ENCODE data around the gene ADAMTSL5. TPM values are rescaled to one million over a fixed set of nuclear protein-coding genes. Genes with fewer than 3 reads are reported as not detected.

ADAMTSL5 gene
- total and polyA plus RNA-seq, 9 of the 15 experiments (the other 6 are each of a cell fraction or from before 2014, with no cell fraction given), result 1.0 to 11.6 (median 4.1) TPM

DNA sequence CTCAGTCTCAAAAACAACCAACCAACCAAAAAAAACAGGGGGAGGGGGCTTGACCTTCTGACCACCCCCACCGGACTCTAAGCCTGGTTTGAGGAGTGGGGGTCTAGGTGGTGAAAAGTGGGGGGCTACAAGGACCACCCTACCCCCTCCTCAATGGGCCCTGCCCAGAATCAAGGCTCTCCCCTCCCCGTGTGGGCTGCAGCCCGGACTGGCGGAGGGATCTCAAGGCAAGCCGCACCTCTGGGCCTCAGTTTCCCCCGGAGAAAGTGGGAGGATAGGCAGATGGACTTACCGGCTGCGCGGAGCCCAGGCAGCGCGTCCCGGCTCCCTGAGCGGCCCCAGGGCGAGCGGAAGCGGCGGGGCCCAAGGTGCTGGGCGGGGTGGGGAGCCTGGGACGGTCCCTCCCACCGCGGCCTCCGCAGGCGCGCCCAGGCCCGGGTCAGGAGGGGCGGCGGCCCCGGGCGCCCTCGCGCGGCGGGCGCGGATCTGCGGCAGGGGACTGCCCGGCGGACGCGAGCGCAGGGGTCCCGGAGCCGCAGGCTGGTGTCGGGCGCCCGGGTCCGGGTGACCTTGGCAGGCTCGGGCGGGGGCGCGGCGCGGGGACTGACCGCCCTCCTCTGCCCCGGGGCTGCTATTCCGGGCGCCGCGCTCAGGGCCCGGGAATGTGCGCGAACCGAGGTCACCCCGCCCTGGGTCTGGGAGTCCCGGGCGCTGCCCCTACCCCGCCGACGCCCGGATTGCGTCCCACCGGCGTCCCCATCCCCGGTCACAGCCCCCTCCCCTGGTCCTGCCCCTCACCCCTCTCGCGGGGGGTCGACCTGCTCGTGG lies at the start of gene ADAMTSL5 (continued):
- TF ChIP-seq, protein P1, sequence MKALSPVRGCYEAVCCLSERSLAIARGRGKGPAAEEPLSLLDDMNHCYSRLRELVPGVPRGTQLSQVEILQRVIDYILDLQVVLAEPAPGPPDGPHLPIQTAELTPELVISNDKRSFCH (CRISPR knock-in tag; IDR thresholded peaks at IDR 0.05), result no peak
- TF ChIP-seq, protein P1 (tag; IDR thresholded peaks at IDR 0.05), result peak; percentile 35; the same call in 1 of the 2 replicates
- TF ChIP-seq NR4A1 (CRISPR knock-in tag; IDR thresholded peaks at IDR 0.05) (no peak), NR4A1 (tag; IDR thresholded peaks at IDR 0.05) (0 out of 2 replicates have a peak, but pooled peaks have one; percentile 31), CREBBP (IDR thresholded peaks at IDR 0.05; ENCODE audit: low read depth, low read length) (no peak), POLR2AphosphoS2 (IDR thresholded peaks at IDR 0.05; ENCODE audit: low read length) (no peak), HNRNPH1 (optimal IDR thresholded peaks at IDR 0.05; ENCODE audit: low read depth, low read length) (no peak), ERF (CRISPR knock-in tag; IDR thresholded peaks at IDR 0.05) (0 out of 2 replicates have a peak, but pooled peaks have one; percentile 68), TGIF2 (CRISPR knock-in tag; IDR thresholded peaks at IDR 0.05) (no peak), PHB (CRISPR knock-in tag; IDR thresholded peaks at IDR 0.05) (no peak), RBM25 (IDR thresholded peaks at IDR 0.05; ENCODE audit: low read depth, low read length, severe bottlenecking) (peak; percentile 88), BACH1 (tag; IDR thresholded peaks at IDR 0.05) (no peak), FOXA1 (IDR thresholded peaks at IDR 0.05; ENCODE audit: borderline replicate concordance) (no peak), NCOR1 (IDR thresholded peaks at IDR 0.05) (no peak), KLF1 (tag; IDR thresholded peaks at IDR 0.05) (peak; percentile 53; the same call in 1 of the 2 replicates), NRF1 (conservative IDR thresholded peaks at IDR 0.05 in 1 of 2, IDR thresholded peaks at IDR 0.05 in 1 of 2) (peak; percentile 61 to 72; a peak in 3 of 4 replicates), POU5F1 (IDR thresholded peaks at IDR 0.05; ENCODE audit: borderline replicate concordance, low read depth, low read length, partially characterized antibody) (no peak), ELF2 (CRISPR knock-in tag; IDR thresholded peaks at IDR 0.05) (no peak), C11orf30 (IDR thresholded peaks at IDR 0.05; ENCODE audit: low read depth) (no peak), SRSF9 (IDR thresholded peaks at IDR 0.05; ENCODE audit: borderline replicate concordance, low read depth, low read length) (no peak), CEBPB (tag; IDR thresholded peaks at IDR 0.05) (no peak)
- TF ChIP-seq, protein P2, sequence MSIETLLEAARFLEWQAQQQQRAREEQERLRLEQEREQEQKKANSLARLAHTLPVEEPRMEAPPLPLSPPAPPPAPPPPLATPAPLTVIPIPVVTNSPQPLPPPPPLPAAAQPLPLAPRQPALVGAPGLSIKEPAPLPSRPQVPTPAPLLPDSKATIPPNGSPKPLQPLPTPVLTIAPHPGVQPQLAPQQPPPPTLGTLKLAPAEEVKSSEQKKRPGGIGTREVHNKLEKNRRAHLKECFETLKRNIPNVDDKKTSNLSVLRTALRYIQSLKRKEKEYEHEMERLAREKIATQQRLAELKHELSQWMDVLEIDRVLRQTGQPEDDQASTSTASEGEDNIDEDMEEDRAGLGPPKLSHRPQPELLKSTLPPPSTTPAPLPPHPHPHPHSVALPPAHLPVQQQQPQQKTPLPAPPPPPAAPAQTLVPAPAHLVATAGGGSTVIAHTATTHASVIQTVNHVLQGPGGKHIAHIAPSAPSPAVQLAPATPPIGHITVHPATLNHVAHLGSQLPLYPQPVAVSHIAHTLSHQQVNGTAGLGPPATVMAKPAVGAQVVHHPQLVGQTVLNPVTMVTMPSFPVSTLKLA (conservative IDR thresholded peaks at IDR 0.05), result peak in 1 of 2 experiments; percentile 49; a peak in 2 of 4 replicates
- TF ChIP-seq, protein P3, sequence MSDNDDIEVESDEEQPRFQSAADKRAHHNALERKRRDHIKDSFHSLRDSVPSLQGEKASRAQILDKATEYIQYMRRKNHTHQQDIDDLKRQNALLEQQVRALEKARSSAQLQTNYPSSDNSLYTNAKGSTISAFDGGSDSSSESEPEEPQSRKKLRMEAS (CRISPR knock-in tag; IDR thresholded peaks at IDR 0.05), result peak; percentile 55
- TF ChIP-seq, protein P4, sequence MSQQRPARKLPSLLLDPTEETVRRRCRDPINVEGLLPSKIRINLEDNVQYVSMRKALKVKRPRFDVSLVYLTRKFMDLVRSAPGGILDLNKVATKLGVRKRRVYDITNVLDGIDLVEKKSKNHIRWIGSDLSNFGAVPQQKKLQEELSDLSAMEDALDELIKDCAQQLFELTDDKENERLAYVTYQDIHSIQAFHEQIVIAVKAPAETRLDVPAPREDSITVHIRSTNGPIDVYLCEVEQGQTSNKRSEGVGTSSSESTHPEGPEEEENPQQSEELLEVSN (IDR thresholded peaks at IDR 0.05; ENCODE audit: borderline replicate concordance in 1 of 2, extremely low read depth in 1 of 2, insufficient read depth in 1 of 2, insufficient read length in 1 of 2, low read depth in 1 of 2, low read length in 1 of 2, poor library complexity in 1 of 2, severe bottlenecking in 1 of 2), result peak; percentile 29 to 55
- TF ChIP-seq, protein P5, sequence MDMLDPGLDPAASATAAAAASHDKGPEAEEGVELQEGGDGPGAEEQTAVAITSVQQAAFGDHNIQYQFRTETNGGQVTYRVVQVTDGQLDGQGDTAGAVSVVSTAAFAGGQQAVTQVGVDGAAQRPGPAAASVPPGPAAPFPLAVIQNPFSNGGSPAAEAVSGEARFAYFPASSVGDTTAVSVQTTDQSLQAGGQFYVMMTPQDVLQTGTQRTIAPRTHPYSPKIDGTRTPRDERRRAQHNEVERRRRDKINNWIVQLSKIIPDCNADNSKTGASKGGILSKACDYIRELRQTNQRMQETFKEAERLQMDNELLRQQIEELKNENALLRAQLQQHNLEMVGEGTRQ (CRISPR knock-in tag; IDR thresholded peaks at IDR 0.05), result no peak
